ENCODE measurements around the gene KLF7. TPM values are rescaled to one million over a fixed set of nuclear protein-coding genes. Genes with fewer than 3 reads are reported as not detected.

KLF7 gene
- total RNA-seq, 2 experiments from 2014 or later = not detected

DNA sequence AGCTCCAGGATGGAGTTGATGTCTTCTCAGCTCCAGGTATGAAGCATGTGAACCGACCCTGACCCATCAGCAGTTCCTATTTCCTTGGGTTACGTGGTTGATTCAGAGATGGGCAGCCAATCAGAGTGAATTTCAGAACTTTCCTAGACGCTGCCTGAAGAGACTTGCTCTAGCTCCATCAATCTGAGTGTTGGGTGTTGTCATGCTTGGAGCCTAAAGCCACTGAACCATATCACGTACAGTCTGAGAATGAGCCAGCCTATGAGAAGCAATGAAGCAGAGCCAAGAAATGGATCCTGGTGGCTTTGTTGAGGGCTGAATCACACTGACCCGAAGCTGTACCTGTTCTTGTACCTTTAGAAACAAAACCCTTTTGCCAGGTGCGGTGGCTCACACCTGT lies 19.6 kb upstream of the KLF7 start:
- H3K4me1 ChIP-seq (ENCODE audit: insufficient read depth, low read length, poor library complexity, severe bottlenecking) = no peaks in the 10 kb centered on the region
- no peak overlapping the region for H3K4me2 ChIP-seq (ENCODE audit: low read length)
- CTCF ChIA-PET (ENCODE audit: unreplicated experiment) = no interaction called here
- no peaks in the 10 kb centered on the region for H3K36me3 ChIP-seq (ENCODE audit: insufficient read depth, low read length)
- H3K9me3 ChIP-seq (ENCODE audit: low read length) = no peaks in the 10 kb centered on the region
- no TSS peak for BruUV-seq (replicated peaks)
- no peak overlapping the region for H3K4me3 ChIP-seq (ENCODE audit: low read depth, low read length, poor library complexity, severe bottlenecking)
- no peak for DNase-seq (ENCODE audit: low spot score)
- H4K20me1 ChIP-seq (ENCODE audit: insufficient read depth, low read length) = no peaks in the 10 kb centered on the region; the same call in 1 of the 2 replicates
- POLR2A ChIA-PET = interaction anchor here (1.2 kb wide), 1 partner anchor 9 kb away, joined by 3 read pairs; no protein-coding TSS in a partner anchor
- H3K9me2 ChIP-seq (ENCODE audit: insufficient read depth, low read length) = no peaks in the 10 kb centered on the region
- H2AFZ ChIP-seq (ENCODE audit: low read length) = no peak overlapping the region
- no peaks in the 10 kb centered on the region for H3K79me2 ChIP-seq (ENCODE audit: insufficient read depth, low read depth, low read length)
- intact Hi-C loops (cut with micrococcal nuclease; ENCODE audit: unreplicated experiment) = no loop called here
- H3K27ac ChIP-seq (ENCODE audit: low read depth, low read length, poor library complexity, severe bottlenecking) = no peak overlapping the region
- no peak for TF ChIP-seq EZH2phosphoT487 (IDR thresholded peaks at IDR 0.05; ENCODE audit: borderline replicate concordance, low read depth, low read length)
- TF ChIP-seq, protein P1, sequence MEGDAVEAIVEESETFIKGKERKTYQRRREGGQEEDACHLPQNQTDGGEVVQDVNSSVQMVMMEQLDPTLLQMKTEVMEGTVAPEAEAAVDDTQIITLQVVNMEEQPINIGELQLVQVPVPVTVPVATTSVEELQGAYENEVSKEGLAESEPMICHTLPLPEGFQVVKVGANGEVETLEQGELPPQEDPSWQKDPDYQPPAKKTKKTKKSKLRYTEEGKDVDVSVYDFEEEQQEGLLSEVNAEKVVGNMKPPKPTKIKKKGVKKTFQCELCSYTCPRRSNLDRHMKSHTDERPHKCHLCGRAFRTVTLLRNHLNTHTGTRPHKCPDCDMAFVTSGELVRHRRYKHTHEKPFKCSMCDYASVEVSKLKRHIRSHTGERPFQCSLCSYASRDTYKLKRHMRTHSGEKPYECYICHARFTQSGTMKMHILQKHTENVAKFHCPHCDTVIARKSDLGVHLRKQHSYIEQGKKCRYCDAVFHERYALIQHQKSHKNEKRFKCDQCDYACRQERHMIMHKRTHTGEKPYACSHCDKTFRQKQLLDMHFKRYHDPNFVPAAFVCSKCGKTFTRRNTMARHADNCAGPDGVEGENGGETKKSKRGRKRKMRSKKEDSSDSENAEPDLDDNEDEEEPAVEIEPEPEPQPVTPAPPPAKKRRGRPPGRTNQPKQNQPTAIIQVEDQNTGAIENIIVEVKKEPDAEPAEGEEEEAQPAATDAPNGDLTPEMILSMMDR (conservative IDR thresholded peaks at IDR 0.05; ENCODE audit: low read length) = no peak

DNA sequence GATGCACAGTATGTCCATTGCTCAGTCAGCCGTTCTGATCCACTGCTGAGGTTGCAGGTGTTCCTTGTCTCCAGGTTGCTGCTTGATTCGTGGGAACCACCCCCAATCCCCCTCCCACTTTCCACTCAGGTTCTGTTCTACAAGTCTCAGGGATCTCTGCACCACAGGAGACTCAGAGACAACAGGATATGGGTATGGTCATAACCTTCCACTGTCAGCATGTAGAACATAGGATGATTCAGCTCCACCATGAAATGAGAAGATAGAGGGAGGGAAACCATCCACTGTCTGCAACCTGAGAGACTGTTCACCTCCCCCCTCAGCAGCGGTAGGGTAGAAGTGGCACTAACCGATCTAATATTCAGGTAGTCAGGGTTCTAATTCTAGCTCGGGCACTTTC lies 19.0 kb upstream of the KLF7 start:
- CTCF ChIA-PET (ENCODE audit: unreplicated experiment) = no interaction called here
- Histone ChIP-seq H2AFZ (ENCODE audit: low read length) (no peak overlapping the region), H3K36me3 (ENCODE audit: insufficient read depth, low read length) (no peaks in the 10 kb centered on the region), H3K27ac (ENCODE audit: low read depth, low read length, poor library complexity, severe bottlenecking) (no peak overlapping the region), H3K9me3 (ENCODE audit: low read length) (no peaks in the 10 kb centered on the region), H3K9me2 (ENCODE audit: insufficient read depth, low read length) (no peaks in the 10 kb centered on the region), H3K4me3 (ENCODE audit: low read depth, low read length, poor library complexity, severe bottlenecking) (no peak overlapping the region), H3K4me1 (ENCODE audit: insufficient read depth, low read length, poor library complexity, severe bottlenecking) (no peaks in the 10 kb centered on the region), H4K20me1 (ENCODE audit: insufficient read depth, low read length) (no peaks in the 10 kb centered on the region; the same call in 1 of the 2 replicates), H3K79me2 (ENCODE audit: insufficient read depth, low read depth, low read length) (no peaks in the 10 kb centered on the region), H3K4me2 (ENCODE audit: low read length) (no peak overlapping the region)
- POLR2A ChIA-PET = interaction anchor here (0.7 to 1.2 kb wide), 2 partner anchors 8 to 32 kb away, joined by 3 read pairs; no protein-coding TSS in a partner anchor
- no TSS peak for BruUV-seq (replicated peaks)
- intact Hi-C loops (cut with micrococcal nuclease; ENCODE audit: unreplicated experiment) = no loop called here
- no peak for TF ChIP-seq EZH2phosphoT487 (IDR thresholded peaks at IDR 0.05; ENCODE audit: borderline replicate concordance, low read depth, low read length)
- TF ChIP-seq, protein P1 (conservative IDR thresholded peaks at IDR 0.05; ENCODE audit: low read length) = no peak
- DNase-seq (ENCODE audit: low spot score) = no peak

DNA sequence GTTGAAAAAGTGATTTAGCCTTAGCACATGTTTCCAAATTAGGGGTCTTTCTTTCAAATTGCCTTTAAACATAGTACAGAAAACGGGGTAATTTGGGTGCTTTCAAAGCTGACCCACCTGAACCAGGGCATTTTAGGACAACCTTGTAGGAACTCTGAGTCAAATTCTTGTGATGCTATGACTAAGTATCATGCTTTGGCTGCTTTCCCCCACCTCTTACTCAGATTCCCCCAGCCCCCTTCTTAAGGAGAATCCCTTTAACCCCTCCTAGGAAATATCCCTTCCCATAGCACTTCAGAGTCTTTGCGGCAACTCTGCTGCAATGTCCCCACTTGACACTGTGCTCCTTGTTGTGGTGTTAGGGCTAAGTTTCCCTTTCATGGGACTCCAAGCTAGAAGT lies 18.6 kb upstream of the KLF7 start:
- intact Hi-C loops (cut with micrococcal nuclease; ENCODE audit: unreplicated experiment) = no loop called here
- Histone ChIP-seq H4K20me1 (ENCODE audit: insufficient read depth, low read length) (no peaks in the 10 kb centered on the region; the same call in 1 of the 2 replicates), H3K4me2 (ENCODE audit: low read length) (no peak overlapping the region), H3K4me3 (ENCODE audit: low read depth, low read length, poor library complexity, severe bottlenecking) (no peak overlapping the region), H3K9me3 (ENCODE audit: low read length) (no peaks in the 10 kb centered on the region), H3K27ac (ENCODE audit: low read depth, low read length, poor library complexity, severe bottlenecking) (no peak overlapping the region), H3K79me2 (ENCODE audit: insufficient read depth, low read depth, low read length) (no peaks in the 10 kb centered on the region), H3K9me2 (ENCODE audit: insufficient read depth, low read length) (no peaks in the 10 kb centered on the region), H3K36me3 (ENCODE audit: insufficient read depth, low read length) (no peaks in the 10 kb centered on the region), H2AFZ (ENCODE audit: low read length) (no peak overlapping the region), H3K4me1 (ENCODE audit: insufficient read depth, low read length, poor library complexity, severe bottlenecking) (no peaks in the 10 kb centered on the region)
- CTCF ChIA-PET (ENCODE audit: unreplicated experiment) = no interaction called here
- no peak for TF ChIP-seq EZH2phosphoT487 (IDR thresholded peaks at IDR 0.05; ENCODE audit: borderline replicate concordance, low read depth, low read length)
- TF ChIP-seq, protein P1 (conservative IDR thresholded peaks at IDR 0.05; ENCODE audit: low read length) = no peak
- BruUV-seq (replicated peaks) = no TSS peak
- DNase-seq (ENCODE audit: low spot score) = no peak
- POLR2A ChIA-PET = interaction anchor here (0.7 to 1.2 kb wide), 2 partner anchors 8 to 31 kb away, joined by 3 read pairs; no protein-coding TSS in a partner anchor
